ENCODE results near the gene GPSM1.

- TF ChIP-seq CTCF (IDR thresholded peaks at IDR 0.05 in 2 of 3, conservative IDR thresholded peaks at IDR 0.05 in 1 of 3; ENCODE audit: insufficient read depth in 2 of 3, low read depth in 1 of 3, low read length in 3 of 3) (no peak), HNRNPH1 (optimal IDR thresholded peaks at IDR 0.05; ENCODE audit: low read depth, low read length) (no peak), LARP7 (IDR thresholded peaks at IDR 0.05) (no peak), PRPF4 (IDR thresholded peaks at IDR 0.05; ENCODE audit: insufficient read depth, low read depth, low read length, poor library complexity, severe bottlenecking) (no peak), REST (IDR thresholded peaks at IDR 0.05; ENCODE audit: borderline replicate concordance) (no peak), REST (CRISPR knock-in tag; IDR thresholded peaks at IDR 0.05; ENCODE audit: low read depth) (no peak), HMG20A (CRISPR knock-in tag; conservative IDR thresholded peaks at IDR 0.05) (no peak), GMEB1 (CRISPR knock-in tag; IDR thresholded peaks at IDR 0.05) (no peak), MXD1 (CRISPR knock-in tag; IDR thresholded peaks at IDR 0.05; ENCODE audit: borderline replicate concordance, poor library complexity, severe bottlenecking) (no peak), ZNF507 (tag; conservative IDR thresholded peaks at IDR 0.05) (no peak), TAF7 (tag; IDR thresholded peaks at IDR 0.05) (no peak), GABPB1 (CRISPR knock-in tag; IDR thresholded peaks at IDR 0.05) (no peak), JUNB (CRISPR knock-in tag; conservative IDR thresholded peaks at IDR 0.05) (no peak), POLR2AphosphoS2 (IDR thresholded peaks at IDR 0.05; ENCODE audit: low read length) (no peak), ZNF3 (CRISPR knock-in tag; IDR thresholded peaks at IDR 0.05) (no peak)
These were observed 67.6 kb downstream of the GPSM1 start for GRCh38 chr9:136395020-136395340.

Data from K562 (cell line).